Aorta (tissue), 5 donors: Measurements from ENCODE around the gene CDH16. TPM values are rescaled to one million over a fixed set of nuclear protein-coding genes. Genes with fewer than 3 reads are reported as not detected.

Source experiments
- ATAC-seq: fragments of 200-7000 bp; cut with Tn5 transposase; one replicate; pipeline ENCODE4 v1.9.1; 2022; ENCODE audit warnings: moderate library complexity; ENCODE audit not compliant: low FRiP score
- DNase-seq, 2 donors: peaks; one replicate each; pipeline ENCODE4 v3.0.0-alpha.2; 2020
- H3K27ac ChIP-seq, 2 donors: one replicate each; pipeline ENCODE4 v1.5.1; 2013; ENCODE audit warnings: low read length in 2 of 2, mild to moderate bottlenecking in 2 of 2, moderate library complexity in 2 of 2, control low read depth in 1 of 2, inconsistent platforms in 1 of 2, low read depth in 1 of 2
- H3K27me3 ChIP-seq, 2 donors: one replicate each; pipeline ENCODE4 v1.6.1; 2013; ENCODE audit warnings: control low read depth in 1 of 2, low read length in 1 of 2, mild to moderate bottlenecking in 1 of 2, moderate library complexity in 1 of 2; ENCODE audit not compliant: insufficient read depth in 2 of 2, control insufficient read depth in 1 of 2
- H3K36me3 ChIP-seq, 2 donors: one replicate each; pipeline ENCODE4 v1.6.1; 2013; ENCODE audit warnings: control low read depth in 1 of 2, low read length in 1 of 2, mild to moderate bottlenecking in 1 of 2; ENCODE audit not compliant: insufficient read depth in 2 of 2, control insufficient read depth in 1 of 2
- H3K4me1 ChIP-seq, 2 donors: one replicate each; pipeline ENCODE4 v1.6.1; 2013; ENCODE audit warnings: low read length in 2 of 2, control low read depth in 1 of 2, mild to moderate bottlenecking in 1 of 2, moderate library complexity in 1 of 2; ENCODE audit not compliant: insufficient read depth in 2 of 2, control insufficient read depth in 1 of 2
- H3K4me3 ChIP-seq, 2 donors: one replicate each; pipeline ENCODE4 v1.5.1; 2013; ENCODE audit warnings: low read length in 2 of 2, control low read depth in 1 of 2, mild to moderate bottlenecking in 1 of 2
- H3K9me3 ChIP-seq: one replicate; pipeline ENCODE4 v1.6.1; 2013; ENCODE audit warnings: mild to moderate bottlenecking, low read length; ENCODE audit not compliant: control insufficient read depth
- WGBS, 2 donors: extraction: QIAGEN DNeasy Blood & Tissue Kit; methylation state at CpG; one replicate each; pipeline ENCODE4 v1.1.7; 2013; 5-methylcytosine and 5-hydroxymethylcytosine counted together
- intact Hi-C, 2 donors: fragments of 100-400 bp; cut with DNase I; formaldehyde crosslinking; loops; one replicate each; pipeline versions ENCODE4 v1.14.2 to v1.15.0; 2022
- long read RNA-seq, 2 donors: library from polyadenylated mRNA; unstranded; transcript quantifications; one replicate each; pipeline ENCODE4 v2.0.0, GENCODE V29; 2020 to 2021
- polyA plus RNA-seq, 2 donors: library from polyadenylated mRNA; stranded (reverse); fragments of 200-250 nt; gene quantifications; one replicate each; pipeline ENCODE4 v1.2.3, GENCODE V29; 2013
- total RNA-seq, 2 donors: library from RNA; stranded (reverse); fragmentation: NEBNext Ultra II Directional; extraction: Animal tissue kit (Norgen Biotek cat#: 25700); gene quantifications; one replicate each; pipeline ENCODE4 v1.2.1, GENCODE V29; 2021
- donor health status: healthy with polysubstance abuse.
- donor health status: Bipolar disorder and iron deficiency.
- donor health status: DM: no; HTN: no; CAD: no.
- donor health status: DM: no; HTN: no; CAD: no.
- donor health status: DM: yes; HTN: yes; CAD: no.

Gene CDH16, protein sequence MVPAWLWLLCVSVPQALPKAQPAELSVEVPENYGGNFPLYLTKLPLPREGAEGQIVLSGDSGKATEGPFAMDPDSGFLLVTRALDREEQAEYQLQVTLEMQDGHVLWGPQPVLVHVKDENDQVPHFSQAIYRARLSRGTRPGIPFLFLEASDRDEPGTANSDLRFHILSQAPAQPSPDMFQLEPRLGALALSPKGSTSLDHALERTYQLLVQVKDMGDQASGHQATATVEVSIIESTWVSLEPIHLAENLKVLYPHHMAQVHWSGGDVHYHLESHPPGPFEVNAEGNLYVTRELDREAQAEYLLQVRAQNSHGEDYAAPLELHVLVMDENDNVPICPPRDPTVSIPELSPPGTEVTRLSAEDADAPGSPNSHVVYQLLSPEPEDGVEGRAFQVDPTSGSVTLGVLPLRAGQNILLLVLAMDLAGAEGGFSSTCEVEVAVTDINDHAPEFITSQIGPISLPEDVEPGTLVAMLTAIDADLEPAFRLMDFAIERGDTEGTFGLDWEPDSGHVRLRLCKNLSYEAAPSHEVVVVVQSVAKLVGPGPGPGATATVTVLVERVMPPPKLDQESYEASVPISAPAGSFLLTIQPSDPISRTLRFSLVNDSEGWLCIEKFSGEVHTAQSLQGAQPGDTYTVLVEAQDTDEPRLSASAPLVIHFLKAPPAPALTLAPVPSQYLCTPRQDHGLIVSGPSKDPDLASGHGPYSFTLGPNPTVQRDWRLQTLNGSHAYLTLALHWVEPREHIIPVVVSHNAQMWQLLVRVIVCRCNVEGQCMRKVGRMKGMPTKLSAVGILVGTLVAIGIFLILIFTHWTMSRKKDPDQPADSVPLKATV
- total RNA-seq = not detected
- polyA plus RNA-seq = under 1 TPM in 1 of 2 donors, not detected in 1; 0.18 TPM
- long read RNA-seq, donor 1 = 0 reads
- long read RNA-seq, donor 2 = 0 reads

GRCh38 chr16:66918803-66919568 is at the start of gene CDH16:
Gene CDH16 (minus strand): TSS chr16:66918885. CDS start chr16:66918065, 820 bp downstream.
- Histone ChIP-seq H3K4me1 (no peaks in the 10 kb centered on the region), H3K27ac (no peak within 1 kb of the TSS), H3K9me3 (no peaks in the 10 kb centered on the region), H3K27me3 (no peaks in the 10 kb centered on the region), H3K4me3 (no peak within 1 kb of the TSS), H3K36me3 (no peaks in the 10 kb centered on the region)
- no peak for ATAC-seq
- intact Hi-C loops = no loop called here
- 75 to 79% methylated on average over 7 of the region's 7 CpGs for WGBS, 2 donors
- no peak for DNase-seq

DNA sequence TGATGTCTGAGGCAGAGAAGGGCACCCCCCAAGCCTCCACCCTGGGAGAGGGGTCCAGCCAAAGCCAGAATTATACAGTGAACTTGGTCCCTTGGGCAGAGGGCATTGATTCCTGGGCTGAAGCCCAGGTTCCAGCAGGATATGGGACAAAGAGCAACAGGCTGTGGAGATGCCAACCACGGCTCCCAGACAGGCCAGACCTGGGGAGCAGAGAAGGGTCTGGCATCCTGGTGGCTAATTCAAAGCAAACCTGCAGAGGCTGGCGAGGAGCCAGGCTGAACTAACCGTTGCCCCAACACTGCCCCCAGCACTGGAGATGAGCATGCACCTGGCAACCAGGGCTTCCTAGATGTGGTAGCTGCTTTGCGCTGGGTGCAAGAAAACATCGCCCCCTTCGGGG is 45.4 kb upstream of the CDH16 start:
- no peaks in the 10 kb centered on the region for H3K27me3 ChIP-seq
- 60 to 63% methylated on average over 6 of the region's 6 CpGs for WGBS, 2 donors
- H3K4me1 ChIP-seq = no peaks in the 10 kb centered on the region
- no peak overlapping the region for H3K27ac ChIP-seq
- DNase-seq = no peak
- H3K9me3 ChIP-seq = no peaks in the 10 kb centered on the region
- intact Hi-C loops = no loop called here
- no peak for ATAC-seq
- no peaks in the 10 kb centered on the region for H3K36me3 ChIP-seq
- H3K4me3 ChIP-seq = no peak overlapping the region

GRCh38 chr16:66961914-66962313 is 43.2 kb upstream of the CDH16 start:
- H3K9me3 ChIP-seq = no peaks in the 10 kb centered on the region
- 23 to 41% methylated on average over 5 of the region's 5 CpGs for WGBS, 2 donors
- no peak overlapping the region for H3K27ac ChIP-seq
- H3K36me3 ChIP-seq = no peaks in the 10 kb centered on the region
- DNase-seq (no peak), ATAC-seq (no peak)
- no peaks in the 10 kb centered on the region for H3K4me1 ChIP-seq
- H3K27me3 ChIP-seq = no peaks in the 10 kb centered on the region
- intact Hi-C loops = no loop called here
- no peak overlapping the region for H3K4me3 ChIP-seq

DNA sequence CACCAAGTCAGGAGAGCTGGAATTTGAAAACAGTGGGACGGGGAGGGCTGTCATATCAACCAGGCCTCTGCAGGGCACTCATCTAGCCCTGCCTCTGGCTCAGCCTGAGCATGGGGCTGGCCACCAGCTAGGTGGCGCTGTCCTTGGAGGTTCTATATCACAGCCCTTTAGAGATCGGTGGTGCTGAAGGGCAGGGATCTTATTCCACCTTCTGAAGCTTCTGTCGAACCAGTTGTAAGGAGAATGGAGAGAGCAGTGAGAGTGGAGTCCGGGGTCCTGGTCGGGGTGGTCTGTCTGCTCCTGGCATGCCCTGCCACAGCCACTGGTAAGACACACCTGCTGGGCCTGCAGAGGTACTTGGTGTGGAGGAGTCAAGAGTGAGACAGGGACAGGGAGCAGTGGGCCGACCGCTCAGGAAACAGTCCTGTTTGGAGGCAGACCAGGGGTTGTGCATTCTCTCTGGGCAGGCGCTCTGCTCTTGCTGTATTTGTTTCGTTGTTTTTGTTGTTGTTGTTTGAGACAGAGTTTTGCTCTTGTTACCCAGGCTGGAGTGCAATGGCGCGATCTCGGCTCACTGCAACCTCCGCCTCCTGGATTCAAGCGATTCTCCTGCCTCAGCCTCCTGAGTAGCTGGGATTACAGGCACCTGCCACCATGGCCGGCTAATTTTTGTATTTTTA is 42.5 kb upstream of the CDH16 start, which contains the start of gene CES3:
Gene CES3 (plus strand): TSS at position 202 of the 680 bp plus-strand sequence. CDS start 42 bp downstream, at position 244.
- no peaks in the 10 kb centered on the region for H3K36me3 ChIP-seq
- H3K27me3 ChIP-seq = no peaks in the 10 kb centered on the region
- intact Hi-C loops = no loop called here
- no peak within 1 kb of the TSS for H3K27ac ChIP-seq
- no peaks in the 10 kb centered on the region for H3K4me1 ChIP-seq
- ATAC-seq (no peak), DNase-seq (peak in 1 of 2 donors; percentile 68)
- no peak within 1 kb of the TSS for H3K4me3 ChIP-seq
- H3K9me3 ChIP-seq = no peaks in the 10 kb centered on the region
- 71 to 72% methylated on average over 16 of the region's 16 CpGs for WGBS, 2 donors

DNA sequence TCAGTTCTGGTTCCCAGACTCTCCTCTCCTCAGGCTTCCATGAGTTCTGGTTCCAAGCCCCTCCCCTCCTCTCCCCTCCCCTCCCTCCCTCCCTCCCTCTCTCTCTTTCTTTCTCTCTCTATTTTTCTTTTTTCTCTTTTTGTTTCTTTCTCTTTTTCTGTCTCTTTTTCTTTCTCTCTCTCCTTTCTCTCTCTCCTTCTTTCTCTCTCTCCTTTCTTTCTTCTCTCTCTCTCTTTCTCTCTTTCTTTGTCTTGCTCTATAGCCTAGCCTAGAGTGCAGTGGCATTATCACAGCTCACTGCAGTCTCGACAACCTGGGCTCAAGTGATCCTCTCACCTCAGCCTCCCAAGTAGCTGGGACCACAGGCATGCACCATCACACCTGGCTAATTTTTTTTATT is 41.6 kb upstream of the CDH16 start:
- Histone ChIP-seq H3K4me3 (no peak overlapping the region), H3K27me3 (no peaks in the 10 kb centered on the region), H3K9me3 (no peaks in the 10 kb centered on the region), H3K27ac (no peak overlapping the region), H3K36me3 (no peaks in the 10 kb centered on the region), H3K4me1 (no peaks in the 10 kb centered on the region)
- ATAC-seq (no peak), DNase-seq (no peak)
- WGBS, 2 donors = 87 to 91% methylated on average over 1 of the region's 1 CpG
- intact Hi-C loops = no loop called here

GRCh38 chr16:66959704-66960161 is 41.0 kb upstream of the CDH16 start:
- H3K4me1 ChIP-seq = no peaks in the 10 kb centered on the region
- no peaks in the 10 kb centered on the region for H3K27me3 ChIP-seq
- DNase-seq (peak in 1 of 2 donors; percentile 67), ATAC-seq (no peak)
- H3K27ac ChIP-seq = no peak overlapping the region
- no peak overlapping the region for H3K4me3 ChIP-seq
- no peaks in the 10 kb centered on the region for H3K36me3 ChIP-seq
- H3K9me3 ChIP-seq = no peaks in the 10 kb centered on the region
- WGBS, 2 donors = 52 to 57% methylated on average over 5 of the region's 5 CpGs
- intact Hi-C loops = no loop called here

DNA sequence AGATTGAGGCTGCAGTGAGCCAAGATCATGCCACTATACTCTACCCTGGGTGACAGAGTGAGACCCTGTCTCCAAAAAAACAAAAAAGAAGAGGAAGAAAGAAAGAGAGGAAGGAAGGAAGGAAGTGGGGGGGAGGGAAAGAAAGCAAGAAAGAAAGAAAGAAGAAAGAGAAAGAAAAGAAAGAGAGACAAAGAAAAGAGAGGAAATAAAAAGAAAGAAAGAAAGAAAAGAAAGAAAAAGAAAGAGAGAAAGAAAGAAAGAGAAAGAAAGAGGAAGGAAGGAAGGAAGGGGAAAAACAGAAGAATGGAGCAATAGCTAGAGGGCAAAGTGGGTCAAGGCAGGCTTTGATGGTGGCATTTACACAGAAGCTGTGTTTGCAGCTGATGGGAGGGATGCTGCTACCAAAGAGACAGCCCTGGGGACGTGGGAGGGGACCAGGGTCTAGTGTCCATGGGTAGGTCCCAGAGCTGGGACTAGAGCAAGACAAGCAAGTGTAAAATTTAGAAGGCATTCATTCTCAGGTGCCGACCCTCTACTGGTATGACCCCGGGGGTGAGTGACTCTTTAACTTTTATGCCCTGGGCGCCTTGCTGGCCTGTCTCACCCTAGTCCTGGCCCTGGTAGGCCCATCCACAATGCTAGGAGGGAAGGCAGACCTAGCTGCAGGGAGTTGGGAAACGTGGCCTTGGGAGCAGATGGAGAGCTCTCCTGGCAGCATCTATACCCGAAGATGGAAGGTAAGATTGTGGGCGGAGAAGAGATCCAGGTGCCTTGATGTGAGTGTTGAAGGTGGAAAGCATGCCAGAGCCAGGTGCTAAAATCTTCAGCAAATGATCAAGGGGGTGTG is 40.4 kb upstream of the CDH16 start:
- intact Hi-C loops = no loop called here
- no peak overlapping the region for H3K27ac ChIP-seq
- no peaks in the 10 kb centered on the region for H3K27me3 ChIP-seq
- no peaks in the 10 kb centered on the region for H3K9me3 ChIP-seq
- ATAC-seq = no peak
- WGBS, 2 donors = 84 to 85% methylated on average over 7 of the region's 7 CpGs
- DNase-seq = no peak
- H3K4me3 ChIP-seq = no peak overlapping the region
- H3K4me1 ChIP-seq = no peaks in the 10 kb centered on the region
- H3K36me3 ChIP-seq = no peaks in the 10 kb centered on the region
